DMS 273 treated with DMSO at 0.1 percent for 48 hours (cell line): Measurements from ENCODE around the gene NEAT1.
A peak's percentile ranks its signal among the peaks of the same experiment; 100 is the strongest.

Source experiments
- DNase-seq: peaks from one replicate; lab custom pipeline; 2025; lab: John Stamatoyannopoulos, UW

NEAT1 gene

GRCh38 chr11:65423516-65424204 lies 1.1 kb downstream of the NEAT1 start:
- DNase-seq = no peak

- DNase-seq = no peak
Observed at GRCh38 chr11:65424205-65425104, 1.9 kb downstream of the NEAT1 start.

DNA sequence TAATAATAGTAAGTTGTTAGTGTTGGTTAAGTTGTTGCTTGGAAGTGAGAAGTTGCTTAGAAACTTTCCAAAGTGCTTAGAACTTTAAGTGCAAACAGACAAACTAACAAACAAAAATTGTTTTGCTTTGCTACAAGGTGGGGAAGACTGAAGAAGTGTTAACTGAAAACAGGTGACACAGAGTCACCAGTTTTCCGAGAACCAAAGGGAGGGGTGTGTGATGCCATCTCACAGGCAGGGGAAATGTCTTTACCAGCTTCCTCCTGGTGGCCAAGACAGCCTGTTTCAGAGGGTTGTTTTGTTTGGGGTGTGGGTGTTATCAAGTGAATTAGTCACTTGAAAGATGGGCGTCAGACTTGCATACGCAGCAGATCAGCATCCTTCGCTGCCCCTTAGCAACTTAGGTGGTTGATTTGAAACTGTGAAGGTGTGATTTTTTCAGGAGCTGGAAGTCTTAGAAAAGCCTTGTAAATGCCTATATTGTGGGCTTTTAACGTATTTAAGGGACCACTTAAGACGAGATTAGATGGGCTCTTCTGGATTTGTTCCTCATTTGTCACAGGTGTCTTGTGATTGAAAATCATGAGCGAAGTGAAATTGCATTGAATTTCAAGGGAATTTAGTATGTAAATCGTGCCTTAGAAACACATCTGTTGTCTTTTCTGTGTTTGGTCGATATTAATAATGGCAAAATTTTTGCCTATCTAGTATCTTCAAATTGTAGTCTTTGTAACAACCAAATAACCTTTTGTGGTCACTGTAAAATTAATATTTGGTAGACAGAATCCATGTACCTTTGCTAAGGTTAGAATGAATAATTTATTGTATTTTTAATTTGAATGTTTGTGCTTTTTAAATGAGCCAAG lies 2.7 kb downstream of the NEAT1 start:
- no peak for DNase-seq

DNA sequence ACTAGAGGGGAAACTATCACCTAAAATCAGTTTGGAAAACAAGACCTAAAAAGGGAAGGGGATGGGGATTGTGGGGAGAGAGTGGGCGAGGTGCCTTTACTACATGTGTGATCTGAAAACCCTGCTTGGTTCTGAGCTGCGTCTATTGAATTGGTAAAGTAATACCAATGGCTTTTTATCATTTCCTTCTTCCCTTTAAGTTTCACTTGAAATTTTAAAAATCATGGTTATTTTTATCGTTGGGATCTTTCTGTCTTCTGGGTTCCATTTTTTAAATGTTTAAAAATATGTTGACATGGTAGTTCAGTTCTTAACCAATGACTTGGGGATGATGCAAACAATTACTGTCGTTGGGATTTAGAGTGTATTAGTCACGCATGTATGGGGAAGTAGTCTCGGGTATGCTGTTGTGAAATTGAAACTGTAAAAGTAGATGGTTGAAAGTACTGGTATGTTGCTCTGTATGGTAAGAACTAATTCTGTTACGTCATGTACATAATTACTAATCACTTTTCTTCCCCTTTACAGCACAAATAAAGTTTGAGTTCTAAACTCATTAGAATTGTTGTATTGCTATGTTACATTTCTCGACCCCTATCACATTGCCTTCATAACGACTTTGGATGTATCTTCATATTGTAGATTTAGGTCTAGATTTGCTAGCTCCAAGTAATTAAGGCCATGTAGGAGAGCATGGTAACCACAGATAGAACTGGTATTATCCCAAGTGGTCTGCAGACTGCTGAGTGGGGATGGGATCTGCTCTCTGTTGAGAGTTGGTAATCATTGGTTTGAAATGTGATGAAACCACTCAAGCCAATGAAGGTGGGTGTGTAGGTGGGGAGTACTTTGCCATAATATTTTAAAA lies 3.6 kb downstream of the NEAT1 start:
- peak; percentile 27 for DNase-seq

DNA sequence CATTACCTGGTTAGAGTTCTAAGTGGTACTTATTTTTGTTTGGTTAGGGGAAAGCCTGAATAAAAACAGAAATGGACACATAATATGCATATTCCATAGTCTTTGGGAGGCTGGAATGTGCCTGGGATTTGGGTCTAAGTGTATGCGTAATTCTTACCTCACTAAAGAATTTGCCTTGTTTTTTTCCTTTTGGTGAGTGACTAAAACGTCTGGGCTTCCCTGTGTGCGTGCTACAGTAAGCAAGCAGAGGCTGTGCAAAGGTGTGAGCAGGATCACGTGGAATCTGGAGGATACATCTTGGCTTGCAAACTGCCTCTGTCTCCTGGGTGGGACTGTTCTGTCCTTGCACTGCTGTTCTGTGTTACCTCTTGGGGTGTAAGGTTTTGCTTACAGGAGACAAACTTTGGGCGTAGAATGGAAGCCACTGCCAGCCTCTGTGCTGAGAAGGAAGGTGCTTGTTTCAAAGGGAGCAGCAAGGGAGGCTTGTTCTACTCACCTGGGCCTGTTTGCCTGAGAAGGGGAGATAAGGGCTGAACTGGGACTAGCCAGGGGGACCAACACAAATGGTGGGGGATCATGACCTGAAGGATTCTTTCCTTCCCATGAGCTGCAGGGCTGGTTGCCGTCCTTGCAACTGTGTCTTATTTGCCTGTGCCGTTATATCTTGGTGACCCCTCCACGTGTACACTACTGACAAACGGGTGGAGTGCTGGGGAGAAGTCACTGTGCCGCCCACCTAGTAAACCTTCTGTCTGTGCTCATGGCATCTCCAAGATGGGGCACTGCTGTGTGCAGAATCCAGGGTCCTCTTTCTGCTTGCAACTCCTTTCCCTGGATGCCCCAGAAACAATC lies 4.5 kb downstream of the NEAT1 start:
- DNase-seq = peak; percentile 58

DNA sequence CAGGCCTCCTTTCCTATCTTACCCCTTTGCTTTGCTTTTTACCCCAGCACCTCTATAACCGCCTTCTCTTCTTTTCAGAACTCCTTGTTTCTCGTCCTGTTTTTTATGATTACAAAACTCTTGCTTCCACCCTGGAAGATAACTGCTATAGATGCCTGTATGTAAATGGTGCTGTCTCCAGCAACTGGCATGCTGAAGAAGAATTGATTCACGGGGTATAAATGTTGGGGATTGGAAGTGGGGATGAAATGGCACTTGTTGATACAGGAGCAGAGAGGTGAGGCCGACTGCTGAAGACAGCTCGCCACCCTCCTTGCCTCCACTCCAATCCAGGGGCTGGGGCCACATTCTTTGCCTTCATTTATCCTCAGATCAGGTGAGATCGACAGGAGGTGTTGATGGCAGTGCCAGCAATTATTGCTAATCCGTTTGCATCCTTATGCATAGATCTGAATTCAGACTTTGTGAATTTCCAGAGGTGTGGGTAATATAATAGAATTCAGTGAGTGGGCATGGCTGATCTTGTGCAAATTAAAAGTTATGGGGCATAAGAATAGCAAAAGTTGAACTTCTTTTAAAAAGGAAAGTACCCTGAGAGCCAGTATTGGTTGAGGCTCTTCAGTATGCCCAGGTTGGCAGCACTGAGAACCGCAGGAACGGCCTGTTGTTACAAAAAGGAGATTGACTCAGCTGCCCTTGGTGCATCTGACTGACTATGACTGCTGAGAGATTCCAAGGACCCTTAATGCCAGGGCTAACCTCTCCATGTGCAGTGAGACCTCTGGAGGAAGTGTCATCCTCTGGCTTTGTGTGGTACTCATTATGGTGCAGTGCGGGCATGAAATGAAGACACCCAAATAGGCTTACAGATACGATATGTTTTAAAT lies 5.3 kb downstream of the NEAT1 start:
- peak; percentile 54 for DNase-seq

DNA sequence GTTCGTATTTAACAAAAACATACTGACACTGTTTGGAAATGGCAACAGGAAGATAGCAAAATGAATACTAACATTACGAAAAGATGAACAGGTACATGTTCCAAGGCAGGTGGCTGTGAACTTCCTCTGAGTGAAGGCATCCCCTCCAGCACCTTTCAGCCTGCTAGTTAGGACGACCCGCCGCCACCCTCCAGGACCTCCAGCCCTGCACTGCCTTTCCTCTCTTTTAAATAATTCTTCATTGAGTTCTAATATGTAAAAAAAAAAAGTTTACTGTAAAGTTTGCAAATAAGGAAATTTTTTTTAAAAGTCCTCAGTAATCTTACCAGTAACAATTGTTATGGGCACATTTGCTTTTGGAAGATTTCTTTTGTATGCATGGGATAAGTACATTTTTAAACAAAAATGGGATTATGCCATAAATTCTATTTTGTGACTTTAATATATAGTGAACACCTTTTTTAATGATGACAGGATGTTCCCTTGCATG lies 6.0 kb downstream of the NEAT1 start:
- no peak for DNase-seq

DNA sequence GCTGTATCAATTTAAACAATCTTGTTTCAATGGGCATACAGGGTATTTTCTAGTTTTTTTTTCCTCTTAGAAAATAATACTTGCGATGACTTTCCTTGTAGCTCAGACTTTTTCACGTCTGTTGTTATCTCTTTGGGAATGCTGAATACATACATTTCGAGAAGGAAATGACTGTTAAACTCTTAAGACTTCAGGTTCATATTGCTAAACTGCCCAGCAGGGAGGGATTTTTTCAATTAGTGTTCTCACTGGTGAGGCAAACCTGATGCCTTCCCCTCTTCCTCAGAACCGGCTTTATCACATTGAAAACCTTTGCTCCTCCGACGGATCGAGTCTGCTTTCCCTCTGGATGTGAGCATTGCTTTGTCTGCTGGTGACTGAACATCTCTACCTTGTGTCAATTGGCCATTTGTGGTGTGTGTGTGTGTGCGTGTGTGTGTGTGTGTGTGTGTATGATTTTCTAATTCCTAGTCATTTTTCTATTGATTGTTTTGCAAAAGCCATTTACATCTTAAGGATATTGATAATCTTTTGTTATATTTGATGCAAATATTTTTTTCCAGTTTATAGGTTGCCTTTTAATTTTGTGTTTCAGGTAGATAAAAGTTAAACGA lies 6.6 kb downstream of the NEAT1 start:
- DNase-seq = no peak

DNA sequence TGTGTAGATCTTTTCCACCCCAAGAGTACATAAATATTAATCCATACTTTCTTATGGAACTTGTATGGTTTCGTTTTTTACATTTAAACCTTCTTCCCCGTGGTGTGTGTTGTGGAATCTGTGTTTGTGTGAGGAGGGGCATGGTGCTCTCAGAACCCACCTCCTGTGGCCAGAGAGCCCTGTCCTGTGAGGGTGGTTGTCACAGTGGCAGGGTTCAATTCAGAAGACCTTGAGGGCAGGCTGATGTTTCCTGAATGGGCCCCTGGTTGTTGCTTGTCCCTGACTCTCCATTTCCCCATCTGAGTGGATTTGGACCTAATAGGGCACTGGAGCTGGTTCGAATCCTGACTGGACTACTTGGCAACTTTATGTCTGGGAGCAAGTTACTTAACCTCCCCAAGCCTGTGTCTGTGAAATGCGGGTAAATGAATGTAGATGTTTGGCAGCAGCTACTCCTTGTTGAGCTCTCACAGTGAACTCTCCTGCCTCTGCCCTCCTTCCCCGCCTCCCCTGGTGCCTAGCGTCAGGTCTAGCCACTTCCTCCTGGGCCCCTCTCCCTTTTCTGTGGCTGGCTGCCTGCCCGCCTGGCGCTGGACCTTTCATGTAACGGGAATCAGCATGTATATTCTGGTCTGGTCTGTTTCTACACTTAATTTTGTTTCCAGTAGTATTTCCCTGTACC lies 7.3 kb downstream of the NEAT1 start:
- peak; percentile 45 for DNase-seq

DNA sequence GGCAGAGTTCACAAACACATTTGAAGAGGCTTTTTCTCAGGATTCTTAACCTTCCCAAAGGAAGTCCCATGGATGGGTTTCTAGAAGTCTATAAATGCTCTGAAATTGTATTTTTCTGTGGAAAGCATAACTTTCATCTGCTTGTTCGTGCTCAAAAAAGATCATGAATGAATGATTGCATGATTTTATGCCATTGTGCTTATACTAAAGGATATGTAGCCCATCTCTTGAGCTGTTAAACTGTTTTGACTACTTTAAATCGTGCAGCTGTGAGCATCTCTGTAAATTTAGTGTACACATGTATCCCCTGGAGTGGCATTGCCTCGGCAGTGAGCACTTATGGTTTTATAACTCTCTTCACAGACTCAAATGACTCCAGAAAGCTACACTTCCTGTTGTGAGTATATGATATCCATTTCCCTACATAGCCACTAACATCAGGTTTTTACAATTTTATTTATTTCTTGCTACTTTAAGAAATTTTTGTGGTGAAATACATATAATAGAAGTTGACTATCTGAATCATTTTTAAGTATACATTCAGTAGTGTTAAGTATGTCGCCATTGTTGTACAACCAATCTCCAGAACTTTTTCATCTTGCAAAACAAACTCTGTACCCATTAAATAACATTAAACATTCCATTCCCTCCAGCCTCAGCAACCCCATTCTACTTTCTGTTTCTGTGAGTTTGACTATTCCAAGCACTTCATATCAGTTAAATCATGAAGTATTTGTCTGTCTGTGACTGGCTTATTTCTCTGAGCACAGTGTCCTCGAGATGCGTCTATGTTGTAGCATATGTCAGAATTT lies 8.0 kb downstream of the NEAT1 start:
- no peak for DNase-seq

- no peak for DNase-seq
Observed at GRCh38 chr11:65431451-65432099, 9.0 kb downstream of the NEAT1 start.

GRCh38 chr11:65432100-65432650 lies 9.6 kb downstream of the NEAT1 start:
- no peak for DNase-seq

DNA sequence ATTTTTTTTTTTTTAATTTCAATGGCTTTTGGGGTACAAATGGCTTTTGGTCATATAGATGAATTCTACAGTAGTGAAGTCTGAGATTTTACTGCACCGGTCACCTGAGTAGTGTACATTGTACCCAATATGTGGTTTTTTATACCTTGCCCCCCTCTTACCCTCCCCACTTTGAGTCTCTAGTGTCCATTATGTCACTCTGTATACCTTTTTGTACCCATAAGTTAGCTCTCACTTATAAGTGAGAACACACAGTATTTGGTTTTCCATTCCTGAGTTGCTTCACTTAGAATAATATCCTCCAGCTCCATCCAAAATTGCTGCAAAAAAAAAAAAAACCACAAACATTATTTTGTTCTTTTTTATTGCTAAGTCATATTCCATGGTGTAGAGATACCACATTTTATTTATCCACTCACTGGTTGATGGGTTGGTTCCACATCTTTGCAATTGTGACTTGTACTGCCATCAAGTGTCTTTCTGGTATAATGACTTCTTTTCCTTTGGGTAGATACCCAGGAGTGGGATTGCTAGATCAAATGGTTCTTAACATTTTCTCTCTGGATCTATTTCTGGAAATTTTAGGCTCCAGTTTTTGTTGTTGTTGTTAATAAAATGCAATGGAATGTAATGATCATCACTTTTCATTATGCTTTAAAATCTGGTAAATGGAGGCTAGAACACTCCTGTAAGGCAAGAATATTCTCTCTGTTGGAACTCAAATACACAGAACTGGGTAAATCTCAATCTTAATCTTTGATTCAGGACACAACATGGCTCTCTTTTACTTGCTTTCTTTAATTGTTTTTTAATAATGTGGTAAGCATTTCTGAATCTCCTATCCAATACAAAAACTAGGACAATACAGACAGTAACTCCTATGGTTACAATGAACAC lies 10.3 kb downstream of the NEAT1 start:
- no peak for DNase-seq

DNA sequence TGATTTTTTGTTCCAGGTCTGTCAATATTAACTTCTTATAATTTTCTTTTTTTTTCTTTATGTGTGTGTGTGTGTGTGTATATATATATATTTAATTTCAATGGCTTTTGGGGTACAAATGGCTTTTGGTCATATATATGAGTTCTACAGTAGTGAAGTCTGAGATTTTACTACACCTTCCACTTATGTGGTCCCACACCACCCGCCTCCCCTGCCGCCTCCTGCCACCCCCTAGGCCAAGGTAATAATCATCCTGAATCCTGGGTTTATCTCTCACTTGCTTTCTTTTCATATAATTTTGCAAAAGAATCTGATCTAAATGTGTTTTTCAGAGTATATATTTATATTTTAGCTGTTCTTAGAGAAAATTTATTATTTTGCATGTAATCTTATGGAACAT lies 11.1 kb downstream of the NEAT1 start:
- DNase-seq = no peak

DNA sequence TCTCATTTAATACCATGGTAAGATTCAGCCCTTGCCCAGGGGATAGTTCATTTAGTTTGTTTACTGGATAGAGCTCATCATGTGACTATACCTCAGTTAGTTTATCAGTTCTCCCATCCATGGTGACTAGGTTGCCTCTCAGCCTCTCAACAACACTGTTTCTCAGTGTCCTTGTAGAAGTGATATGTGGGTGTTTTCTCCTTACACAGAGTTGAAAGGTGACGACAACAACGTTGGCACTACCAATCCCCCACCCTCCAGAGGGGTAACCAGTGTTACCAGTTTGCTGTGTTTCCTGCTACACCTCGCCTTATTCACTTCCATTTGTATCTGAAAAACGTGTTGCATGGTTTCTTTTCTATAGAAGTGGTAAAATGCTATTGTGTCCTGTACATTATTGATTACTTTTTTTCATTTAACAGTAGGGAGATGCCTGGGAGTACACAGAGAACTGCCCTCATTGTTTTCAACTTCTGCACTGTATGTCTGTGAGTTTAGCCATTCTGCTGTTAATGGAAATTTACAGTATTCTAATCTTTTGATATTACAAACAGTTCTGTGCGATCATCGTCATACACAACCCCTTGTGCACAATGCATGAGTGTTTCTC lies 11.6 kb downstream of the NEAT1 start:
- no peak for DNase-seq
